Stimulated activated CD8-positive, alpha-beta memory T cell treated with anti-CD3 and anti-CD28 coated beads, Interleukin-2, amount 100 ng/mL, for 48 hours (primary cell): ENCODE measurements around the gene E2F7.

Experiments used
- DNase-seq, 2 donors: peaks; one replicate each; pipeline ENCODE4 v3.0.0-alpha.2; 2020; ENCODE audit warnings: low read depth in 2 of 2

The E2F7 gene

GRCh38 chr12:77064896-77065360 is 441 bp downstream of the E2F7 start:
- peak; percentile 9 to 17 for DNase-seq

GRCh38 chr12:77062846-77063461 is 2.4 kb downstream of the E2F7 start:
- no peak for DNase-seq

- no peak for DNase-seq
Observed at GRCh38 chr12:77062396-77062795, 3.0 kb downstream of the E2F7 start.

GRCh38 chr12:77060883-77061240 is 4.5 kb downstream of the E2F7 start:
- DNase-seq: no peak

GRCh38 chr12:77060136-77060882 is 5.1 kb downstream of the E2F7 start:
- DNase-seq: no peak

- no peak for DNase-seq
Observed at GRCh38 chr12:77058740-77059139, 6.6 kb downstream of the E2F7 start.

- DNase-seq: no peak
Observed at GRCh38 chr12:77054851-77055250, 10.5 kb downstream of the E2F7 start.

- DNase-seq: no peak
Observed at GRCh38 chr12:77053259-77053658, 12.1 kb downstream of the E2F7 start.

GRCh38 chr12:77049767-77050353 is 15.5 kb downstream of the E2F7 start:
- DNase-seq: no peak

- DNase-seq: no peak
Observed at GRCh38 chr12:77047341-77048109, 17.8 kb downstream of the E2F7 start.

- no peak for DNase-seq
Observed at GRCh38 chr12:77046468-77046867, 18.9 kb downstream of the E2F7 start.

- no peak for DNase-seq
Observed at GRCh38 chr12:77045183-77045582, 20.2 kb downstream of the E2F7 start.

- DNase-seq: no peak
Observed at GRCh38 chr12:77044721-77045120, 20.6 kb downstream of the E2F7 start.

GRCh38 chr12:77042833-77043232 is 22.5 kb downstream of the E2F7 start:
- DNase-seq: no peak

- DNase-seq: no peak
Observed at GRCh38 chr12:77040231-77040630, 25.1 kb downstream of the E2F7 start.

GRCh38 chr12:77035226-77035625 is 30.1 kb downstream of the E2F7 start:
- DNase-seq: no peak

- DNase-seq: no peak
Observed at GRCh38 chr12:77033658-77034536, 31.5 kb downstream of the E2F7 start.

- DNase-seq: no peak
Observed at GRCh38 chr12:77032406-77032805, 33.0 kb downstream of the E2F7 start.

- DNase-seq: no peak
Observed at GRCh38 chr12:77031745-77032144, 33.6 kb downstream of the E2F7 start.

- no peak for DNase-seq
Observed at GRCh38 chr12:77025782-77026314, 39.5 kb downstream of the E2F7 start.

- no peak for DNase-seq
Observed at GRCh38 chr12:77023501-77023900, 41.9 kb downstream of the E2F7 start.
